Activated B cell treated with CpG ODN at 0.5 μM for 24 hours (primary cell): Measurements from ENCODE around the gene GNB4. TPM values are rescaled to one million over a fixed set of nuclear protein-coding genes. Genes with fewer than 3 reads are reported as not detected.

ENCODE experiments used
- ATAC-seq: fragments of 200-7000 bp; cut with Tn5 transposase; one replicate; pipeline ENCODE4 v1.10.0; 2021; ENCODE audit warnings: low read depth, mild to moderate bottlenecking, moderate library complexity
- CTCF ChIA-PET: fragments of 350-600 bp; sonication (Branson Sonifier 250); formaldehyde crosslinking; loops from one replicate; lab custom pipeline; 2021; ENCODE audit warnings: antibody characterized with exemption; lab: Charles Lee
- POLR2A ChIA-PET: fragments of 350-600 bp; sonication (Branson Sonifier 250); formaldehyde crosslinking; loops from one replicate; lab custom pipeline; 2021; ENCODE audit warnings: antibody characterized with exemption; lab: Charles Lee
- DNase-seq: peaks from one replicate; pipeline ENCODE4 v3.0.0; 2022
- H3K27ac Mint-ChIP-seq: one replicate; pipeline ENCODE4 v1.8.0; 2020; ENCODE audit warnings: mixed read lengths
- H3K27me3 Mint-ChIP-seq: one replicate; pipeline ENCODE4 v1.8.0; 2021; ENCODE audit warnings: mixed read lengths
- H3K36me3 Mint-ChIP-seq: one replicate; pipeline ENCODE4 v1.8.0; 2021; ENCODE audit warnings: low read depth, mixed read lengths
- H3K4me1 Mint-ChIP-seq: one replicate; pipeline ENCODE4 v1.8.0; 2021; ENCODE audit warnings: mixed read lengths
- H3K4me3 Mint-ChIP-seq: one replicate; pipeline ENCODE4 v1.8.0; 2020; ENCODE audit warnings: mild to moderate bottlenecking, mixed read lengths
- H3K9me3 Mint-ChIP-seq: one replicate; pipeline ENCODE4 v1.8.0; 2020; ENCODE audit warnings: mixed read lengths
- CTCF ChIP-seq: fragments of 200-600 bp; IDR thresholded peaks from one replicate; pipeline ENCODE4 v1.8.0; 2022; ENCODE audit warnings: antibody characterized with exemption, mild to moderate bottlenecking
- intact Hi-C: fragments of 100-400 bp; cut with micrococcal nuclease; formaldehyde crosslinking; loops from one replicate; pipeline ENCODE4 v1.15.1; 2024
- total RNA-seq: library from RNA; stranded (reverse); gene quantifications from 2 replicates; pipeline ENCODE4 v1.2.3, GENCODE V29; 2022

Gene GNB4
- total RNA-seq, 1 donor from 2014 or later: 22.7 TPM

- no peaks in the 10 kb centered on the region for H3K9me3 Mint-ChIP-seq
- CTCF ChIA-PET: no interaction called here
- H3K36me3 Mint-ChIP-seq: peaks cover 59% of the 10 kb centered on the region
Measured at GRCh38 chr3:179369621-179370020, 81.6 kb downstream of the GNB4 start.

GRCh38 chr3:179363332-179363731 is 87.9 kb downstream of the GNB4 start:
- H3K4me3 Mint-ChIP-seq: no peak overlapping the region
- no peak for TF ChIP-seq CTCF
- intact Hi-C loops: no loop called here
- H3K36me3 Mint-ChIP-seq: peaks cover 70% of the 10 kb centered on the region
- ChIA-PET POLR2A (interaction anchor here (0.6 kb wide), 1 partner anchor 333 kb away, joined by 3 read pairs; no protein-coding TSS in a partner anchor), CTCF (no interaction called here)
- H3K4me1 Mint-ChIP-seq: no peaks in the 10 kb centered on the region
- H3K9me3 Mint-ChIP-seq: no peaks in the 10 kb centered on the region
- H3K27me3 Mint-ChIP-seq: no peaks in the 10 kb centered on the region
- ATAC-seq (no peak), DNase-seq (no peak)
- no peak overlapping the region for H3K27ac Mint-ChIP-seq

More at GRCh38 chr3:179369621-179370020, 81.6 kb downstream of the GNB4 start:
- Mint-ChIP-seq H3K4me3 (no peak overlapping the region), H3K27ac (no peak overlapping the region), H3K27me3 (no peaks in the 10 kb centered on the region), H3K4me1 (no peaks in the 10 kb centered on the region)
- no peak for DNase-seq
- ATAC-seq: no peak
- intact Hi-C loops: no loop called here
- no peak for TF ChIP-seq CTCF
- POLR2A ChIA-PET: no interaction called here

- ATAC-seq: no peak
- ChIA-PET CTCF (no interaction called here), POLR2A (no interaction called here)
- Mint-ChIP-seq H3K36me3 (peaks cover 82% of the 10 kb centered on the region), H3K9me3 (no peaks in the 10 kb centered on the region), H3K27ac (no peak overlapping the region), H3K27me3 (no peaks in the 10 kb centered on the region), H3K4me3 (no peak overlapping the region), H3K4me1 (peaks cover 24% of the 10 kb centered on the region)
- no peak for TF ChIP-seq CTCF
- no peak for DNase-seq
- intact Hi-C loops: no loop called here
Measured at GRCh38 chr3:179355996-179356395, 95.3 kb downstream of the GNB4 start.

- no peak for DNase-seq
- intact Hi-C loops: loop anchor here (1.0 to 5.0 kb wide), 5 partner anchors 91 to 1564 kb away; partner anchors contain the start of genes ACTL6A, FXR1, GNB4 and TTC14
- TF ChIP-seq CTCF: no peak
- H3K4me1 Mint-ChIP-seq: peaks cover 35% of the 10 kb centered on the region
- H3K9me3 Mint-ChIP-seq: no peaks in the 10 kb centered on the region
- peaks cover 41% of the 10 kb centered on the region for H3K36me3 Mint-ChIP-seq
- H3K27me3 Mint-ChIP-seq: no peaks in the 10 kb centered on the region
- peak overlapping the region; percentile 95 for H3K27ac Mint-ChIP-seq
- peak overlapping the region; percentile 98 for H3K4me3 Mint-ChIP-seq
- ChIA-PET POLR2A (interaction anchor here (0.6 to 2.1 kb wide), 11 partner anchors 12 to 277 kb away, joined by 3 to 11 read pairs (median 6); partner anchors contain the start of genes ACTL6A, MRPL47, NDUFB5 and PIK3CA), CTCF (interaction anchor here (0.7 to 2.3 kb wide), 2 partner anchors 28 to 298 kb away, joined by 3 to 5 read pairs; no protein-coding TSS in a partner anchor)
- peak; percentile 74 for ATAC-seq
Measured at GRCh38 chr3:179348325-179349013, 102.8 kb downstream of the GNB4 start.
